H1 (cell line): ENCODE results near the gene SP5. TPM values are rescaled to one million over a fixed set of nuclear protein-coding genes. Genes with fewer than 3 reads are reported as not detected.

Experiments used
- ATF2 ChIP-seq: IDR thresholded peaks from 2 replicates; pipeline ENCODE4 v1.6.1; 2012; ENCODE audit warnings: low read length, inconsistent platforms
- BCL11A ChIP-seq, 2 experiments: IDR thresholded peaks; one replicate each; pipeline ENCODE4 v1.6.1; 2011; ENCODE audit warnings: low read depth in 2 of 2, low read length in 2 of 2, mild to moderate bottlenecking in 2 of 2
- EP300 ChIP-seq, 2 experiments: IDR thresholded peaks; 1 replicate in 1 of 2; 2 replicates in 1 of 2; pipeline ENCODE4 v1.6.1; 2011 to 2012; ENCODE audit warnings: low read depth in 2 of 2, low read length in 2 of 2, mild to moderate bottlenecking in 2 of 2, borderline replicate concordance in 1 of 2, inconsistent platforms in 1 of 2, moderate library complexity in 1 of 2
- EZH2 ChIP-seq: fragments of 200-600 bp; sonication (generic); IDR thresholded peaks from 2 replicates; pipeline ENCODE4 v1.7.1; 2012; ENCODE audit warnings: low read depth, mild to moderate bottlenecking, moderate library complexity, low read length, inconsistent platforms; ENCODE audit not compliant: severe bottlenecking
- KDM5A ChIP-seq: fragments of 200-600 bp; IDR thresholded peaks from 2 replicates; pipeline ENCODE4 v1.7.1; 2012; ENCODE audit warnings: mild to moderate bottlenecking, low read length, inconsistent platforms, mixed read lengths
- SUZ12 ChIP-seq: fragments of 200-600 bp; sonication (generic); IDR thresholded peaks from 2 replicates; pipeline ENCODE4 v1.6.1; 2012; ENCODE audit warnings: mild to moderate bottlenecking, inconsistent platforms, low read length, moderate library complexity, mixed read lengths
- USF2 ChIP-seq: IDR thresholded peaks from 2 replicates; pipeline ENCODE4 v1.6.1; 2011; ENCODE audit warnings: low read length, improper control_type of control experiment
- polyA plus RNA-seq, 7 experiments: library from polyadenylated mRNA; depleted of rRNA in 3 of 7; stranded (reverse) in 5 of 7; unstranded in 2 of 7; fragments of >200 nt in 5 of 7; fragments of 200-250 nt in 2 of 7; gene quantifications; 1 replicate in 5 of 7; 2 replicates in 1 of 7; 4 replicates in 1 of 7; pipeline versions ENCODE4 v1.2.1 to v1.2.3, GENCODE V29; 2011 to 2013; ENCODE audit warnings: missing spikeins in 2 of 7, mixed read lengths in 2 of 7
- total RNA-seq: library from RNA; stranded (reverse); fragmentation: NEBNext Ultra II Directional; extraction: Animal tissue kit (Norgen Biotek cat#: 25700); gene quantifications from 2 replicates; pipeline ENCODE4 v1.2.1, GENCODE V29; 2021

Gene SP5
- total and polyA plus RNA-seq, 2 of the 8 experiments (the other 6 are each of a cell fraction or from before 2014, with no cell fraction given): 0.17 TPM; not detected in 1

GRCh38 chr2:170716851-170717598, 1.9 kb downstream of the SP5 start (continued):
- TF ChIP-seq ATF2 (no peak), EP300 (IDR thresholded peaks at IDR 0.05; ENCODE audit: borderline replicate concordance in 1 of 2, low read depth in 2 of 2, low read length in 2 of 2) (0 out of 3 replicates have a peak, but pooled peaks of 1 of the 2 experiments have one; percentile 33), KDM5A (no peak), EZH2 (peak; percentile 75), SUZ12 (peak; percentile 69; the same call in 1 of the 2 replicates), USF2 (peak; percentile 67), BCL11A (IDR thresholded peaks at IDR 0.05; ENCODE audit: low read depth in 2 of 2, low read length in 2 of 2) (no peak)
